ENCODE results near the gene AK8. TPM values are rescaled to one million over a fixed set of nuclear protein-coding genes. Genes with fewer than 3 reads are reported as not detected.
A peak's percentile ranks its signal among the peaks of the same experiment; 100 is the strongest.

The AK8 gene
- total and polyA plus RNA-seq, 9 of the 15 experiments (the other 6 are each of a cell fraction or from before 2014, with no cell fraction given) = 0.06 to 0.37 TPM; not detected in 7

- TF ChIP-seq NUFIP1 (IDR thresholded peaks at IDR 0.05; ENCODE audit: partially characterized antibody) (no peak), ZKSCAN3 (CRISPR knock-in tag; IDR thresholded peaks at IDR 0.05) (no peak), ETS1 (conservative IDR thresholded peaks at IDR 0.05; ENCODE audit: control insufficient read depth, low read depth, low read length) (no peak), DNMT1 (IDR thresholded peaks at IDR 0.05) (no peak), GTF2F1 (IDR thresholded peaks at IDR 0.05; ENCODE audit: low read depth, low read length) (no peak), SMARCC2 (IDR thresholded peaks at IDR 0.05; ENCODE audit: low read depth) (peak; percentile 19; the same call in 1 of the 2 replicates), ZBTB8A (IDR thresholded peaks at IDR 0.05; ENCODE audit: partially characterized antibody) (no peak), KDM1A (IDR thresholded peaks at IDR 0.05) (peak in 1 of 2 experiments; percentile 78; a peak in 2 of 4 replicates), ZNF592 (IDR thresholded peaks at IDR 0.05) (0 out of 2 replicates have a peak, but pooled peaks have one; percentile 18), TAF15 (IDR thresholded peaks at IDR 0.05; ENCODE audit: low read depth, low read length) (no peak), MAFG (tag; conservative IDR thresholded peaks at IDR 0.05) (0 out of 2 replicates have a peak, but pooled peaks have one; percentile 16), ID3 (CRISPR knock-in tag; IDR thresholded peaks at IDR 0.05) (no peak), ID3 (tag; IDR thresholded peaks at IDR 0.05) (peak; percentile 72; the same call in 1 of the 2 replicates), ZNF444 (CRISPR knock-in tag; IDR thresholded peaks at IDR 0.05) (peak; percentile 93), BHLHE40 (IDR thresholded peaks at IDR 0.05; ENCODE audit: low read length) (0 out of 2 replicates have a peak, but pooled peaks have one; percentile 17), SMAD4 (CRISPR knock-in tag; conservative IDR thresholded peaks at IDR 0.05) (0 out of 2 replicates have a peak, but pooled peaks have one; percentile 41), ZBTB5 (IDR thresholded peaks at IDR 0.05) (no peak), MITF (IDR thresholded peaks at IDR 0.05) (no peak), LEF1 (IDR thresholded peaks at IDR 0.05) (peak; percentile 60)
Measured at GRCh38 chr9:132780230-132781007, 97.7 kb downstream of the AK8 start (continued).

All from K562 (cell line).